ENCODE data around the gene HEPH. TPM values are rescaled to one million over a fixed set of nuclear protein-coding genes. Genes with fewer than 3 reads are reported as not detected.
"Not testable (repeated sequence)": the region's sequence is repeated elsewhere in the genome, so short reads cannot be mapped to it uniquely, and the experiment has no call there.

Gene HEPH
- total RNA-seq, 1 experiment from 2014 or later, result not detected

DNA sequence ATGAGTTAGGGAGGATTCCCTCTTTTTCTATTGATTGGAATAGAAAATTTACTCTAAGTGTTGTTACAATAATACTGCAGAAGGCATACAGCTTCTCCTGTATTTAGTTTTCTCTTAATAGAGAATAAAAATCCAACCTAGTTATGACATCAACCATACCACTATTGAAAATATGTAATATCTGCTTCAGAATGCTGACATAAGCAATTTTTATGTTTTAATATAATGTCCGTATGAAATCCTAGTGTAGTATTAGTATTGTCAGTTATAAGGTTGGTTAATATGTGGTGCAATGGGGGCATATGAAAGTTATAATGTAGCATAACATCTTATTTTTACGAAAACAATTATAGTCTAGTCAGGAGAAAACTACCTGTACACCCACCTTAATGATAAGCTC, 68.2 kb downstream of the HEPH start:
- no TSS peak for BruUV-seq (replicated peaks)
- Histone ChIP-seq H3K27me3 (replicated peaks; ENCODE audit: insufficient read depth, low read depth, low read length, poor library complexity) (no peaks in the 10 kb centered on the region), H3K4me1 (ENCODE audit: insufficient read depth, low read length, poor library complexity, severe bottlenecking) (no peaks in the 10 kb centered on the region), H3K4me3 (ENCODE audit: low read depth, low read length, poor library complexity, severe bottlenecking) (no peak overlapping the region), H3K36me3 (ENCODE audit: insufficient read depth, low read length, poor library complexity, severe bottlenecking) (no peaks in the 10 kb centered on the region), H3K9me3 (ENCODE audit: low read depth, low read length, poor library complexity, severe bottlenecking) (peaks cover 7% of the 10 kb centered on the region), H3K27ac (ENCODE audit: low read depth, low read length, poor library complexity, severe bottlenecking) (no peak overlapping the region)
- CTCF ChIA-PET, result no interaction called here
- POLR2A ChIA-PET (ENCODE audit: low non-redundant PET), result no interaction called here
- peak; percentile 1 for DNase-seq (ENCODE audit: low spot score)
- TF ChIP-seq EZH2 (IDR thresholded peaks at IDR 0.05; ENCODE audit: borderline replicate concordance, low read depth, low read length, poor library complexity, severe bottlenecking), result no peak
- TF ChIP-seq, protein P1, sequence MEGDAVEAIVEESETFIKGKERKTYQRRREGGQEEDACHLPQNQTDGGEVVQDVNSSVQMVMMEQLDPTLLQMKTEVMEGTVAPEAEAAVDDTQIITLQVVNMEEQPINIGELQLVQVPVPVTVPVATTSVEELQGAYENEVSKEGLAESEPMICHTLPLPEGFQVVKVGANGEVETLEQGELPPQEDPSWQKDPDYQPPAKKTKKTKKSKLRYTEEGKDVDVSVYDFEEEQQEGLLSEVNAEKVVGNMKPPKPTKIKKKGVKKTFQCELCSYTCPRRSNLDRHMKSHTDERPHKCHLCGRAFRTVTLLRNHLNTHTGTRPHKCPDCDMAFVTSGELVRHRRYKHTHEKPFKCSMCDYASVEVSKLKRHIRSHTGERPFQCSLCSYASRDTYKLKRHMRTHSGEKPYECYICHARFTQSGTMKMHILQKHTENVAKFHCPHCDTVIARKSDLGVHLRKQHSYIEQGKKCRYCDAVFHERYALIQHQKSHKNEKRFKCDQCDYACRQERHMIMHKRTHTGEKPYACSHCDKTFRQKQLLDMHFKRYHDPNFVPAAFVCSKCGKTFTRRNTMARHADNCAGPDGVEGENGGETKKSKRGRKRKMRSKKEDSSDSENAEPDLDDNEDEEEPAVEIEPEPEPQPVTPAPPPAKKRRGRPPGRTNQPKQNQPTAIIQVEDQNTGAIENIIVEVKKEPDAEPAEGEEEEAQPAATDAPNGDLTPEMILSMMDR (conservative IDR thresholded peaks at IDR 0.05; ENCODE audit: low read depth, low read length), result no peak
- intact Hi-C loops (cut with micrococcal nuclease; ENCODE audit: unreplicated experiment), result no loop called here

DNA sequence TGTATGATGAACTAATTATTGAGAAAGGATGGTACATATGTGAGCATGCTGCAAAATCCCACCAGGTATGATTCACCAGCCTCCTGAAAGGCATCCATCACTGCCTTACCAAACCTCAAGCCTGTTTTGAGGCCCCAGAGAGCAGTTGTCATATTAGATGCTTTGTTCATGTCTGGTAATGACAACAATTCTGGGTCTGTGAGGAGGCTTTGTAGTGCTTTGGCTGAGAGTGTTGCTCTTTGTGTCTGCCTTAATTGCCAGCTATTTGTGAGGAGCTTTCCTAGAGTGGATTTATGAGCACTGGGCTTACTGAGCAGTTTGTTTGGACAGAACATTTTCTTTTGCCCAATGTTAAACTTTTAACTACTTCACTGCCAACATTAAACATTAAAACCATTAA, 69.2 kb downstream of the HEPH start:
- no peak for DNase-seq (ENCODE audit: low spot score)
- Histone ChIP-seq H3K4me3 (ENCODE audit: low read depth, low read length, poor library complexity, severe bottlenecking) (no peak overlapping the region), H3K4me1 (ENCODE audit: insufficient read depth, low read length, poor library complexity, severe bottlenecking) (no peaks in the 10 kb centered on the region), H3K9me3 (ENCODE audit: low read depth, low read length, poor library complexity, severe bottlenecking) (peaks cover 7% of the 10 kb centered on the region), H3K27me3 (replicated peaks; ENCODE audit: insufficient read depth, low read depth, low read length, poor library complexity) (no peaks in the 10 kb centered on the region), H3K27ac (ENCODE audit: low read depth, low read length, poor library complexity, severe bottlenecking) (no peak overlapping the region), H3K36me3 (ENCODE audit: insufficient read depth, low read length, poor library complexity, severe bottlenecking) (no peaks in the 10 kb centered on the region)
- intact Hi-C loops (cut with micrococcal nuclease; ENCODE audit: unreplicated experiment), result no loop called here
- ChIA-PET POLR2A (ENCODE audit: low non-redundant PET) (no interaction called here), CTCF (interaction anchor here (0.6 kb wide), 1 partner anchor 32 kb away, joined by 3 read pairs; no protein-coding TSS in a partner anchor)
- TF ChIP-seq EZH2 (IDR thresholded peaks at IDR 0.05; ENCODE audit: borderline replicate concordance, low read depth, low read length, poor library complexity, severe bottlenecking), result no peak
- BruUV-seq (replicated peaks), result no TSS peak

DNA sequence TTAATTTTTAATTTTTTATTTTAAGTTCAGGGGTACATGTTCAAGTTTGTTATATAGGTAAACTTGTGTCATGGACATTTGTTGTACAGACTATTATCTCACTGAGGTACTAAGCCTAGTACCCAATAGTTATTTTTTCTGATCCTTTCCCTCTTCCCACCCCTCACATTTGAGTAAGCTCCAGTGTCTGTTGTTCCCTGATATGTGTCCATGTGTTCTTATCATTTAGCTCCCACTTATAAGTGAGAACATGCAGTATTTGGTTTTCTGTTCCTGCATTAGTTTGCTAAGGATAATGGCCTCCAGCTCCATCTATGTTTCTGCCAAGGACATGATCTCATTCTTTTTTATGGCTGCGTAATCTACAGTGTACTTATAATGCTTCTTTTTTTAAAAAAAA, 69.9 kb downstream of the HEPH start:
- BruUV-seq (replicated peaks); H3K27ac ChIP-seq (ENCODE audit: low read depth, low read length, poor library complexity, severe bottlenecking); POLR2A ChIA-PET (ENCODE audit: low non-redundant PET); H3K9me3 ChIP-seq (ENCODE audit: low read depth, low read length, poor library complexity, severe bottlenecking); H3K27me3 ChIP-seq (replicated peaks; ENCODE audit: insufficient read depth, low read depth, low read length, poor library complexity); intact Hi-C loops (cut with micrococcal nuclease; ENCODE audit: unreplicated experiment); H3K4me3 ChIP-seq (ENCODE audit: low read depth, low read length, poor library complexity, severe bottlenecking); H3K36me3 ChIP-seq (ENCODE audit: insufficient read depth, low read length, poor library complexity, severe bottlenecking); DNase-seq (ENCODE audit: low spot score); CTCF ChIA-PET; H3K4me1 ChIP-seq (ENCODE audit: insufficient read depth, low read length, poor library complexity, severe bottlenecking): not testable (repeated sequence)

DNA sequence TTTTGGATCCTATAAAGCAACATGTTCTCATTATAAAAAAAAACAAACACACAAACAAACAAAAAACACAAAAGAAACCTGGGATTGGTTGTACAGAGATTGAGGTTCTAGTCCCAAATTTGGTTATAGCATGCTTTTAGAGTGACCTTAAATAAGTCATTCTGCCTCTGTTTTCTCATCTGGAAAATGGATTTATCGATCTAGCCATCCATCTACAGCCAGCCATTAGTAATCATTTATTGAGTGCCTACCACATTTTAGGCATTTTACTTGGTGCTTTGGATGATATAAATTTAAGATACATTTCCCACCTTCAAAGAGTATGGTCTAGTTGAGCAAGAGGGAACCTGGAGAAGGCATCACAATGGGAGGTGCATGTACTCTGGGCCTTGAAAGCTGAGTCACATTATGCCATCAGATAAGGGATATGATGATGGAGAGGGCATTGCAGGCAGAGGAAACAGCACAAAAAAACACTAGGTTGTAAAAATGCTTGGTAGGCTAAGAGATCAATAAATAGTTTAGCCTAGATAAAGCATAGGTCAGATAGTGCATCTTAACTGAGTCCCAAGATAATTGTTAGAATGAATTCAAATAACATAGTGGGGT, 91.4 kb downstream of the HEPH start:
- H3K27me3 ChIP-seq (replicated peaks; ENCODE audit: insufficient read depth, low read depth, low read length, poor library complexity), result no peaks in the 10 kb centered on the region
- DNase-seq (ENCODE audit: low spot score), result no peak
- TF ChIP-seq, protein P1 (conservative IDR thresholded peaks at IDR 0.05; ENCODE audit: low read depth, low read length), result no peak
- TF ChIP-seq EZH2 (IDR thresholded peaks at IDR 0.05; ENCODE audit: borderline replicate concordance, low read depth, low read length, poor library complexity, severe bottlenecking), result no peak
- H3K36me3 ChIP-seq (ENCODE audit: insufficient read depth, low read length, poor library complexity, severe bottlenecking), result no peaks in the 10 kb centered on the region
- no peak overlapping the region for H3K27ac ChIP-seq (ENCODE audit: low read depth, low read length, poor library complexity, severe bottlenecking)
- ChIA-PET POLR2A (ENCODE audit: low non-redundant PET) (no interaction called here), CTCF (no interaction called here)
- H3K4me1 ChIP-seq (ENCODE audit: insufficient read depth, low read length, poor library complexity, severe bottlenecking), result no peaks in the 10 kb centered on the region
- H3K9me3 ChIP-seq (ENCODE audit: low read depth, low read length, poor library complexity, severe bottlenecking), result peaks cover 5% of the 10 kb centered on the region
- no TSS peak for BruUV-seq (replicated peaks)
- no peak overlapping the region for H3K4me3 ChIP-seq (ENCODE audit: low read depth, low read length, poor library complexity, severe bottlenecking)
- intact Hi-C loops (cut with micrococcal nuclease; ENCODE audit: unreplicated experiment), result no loop called here

Measured in A673 (cell line).